Measurements from ENCODE around the gene CDC42SE2. TPM values are rescaled to one million over a fixed set of nuclear protein-coding genes. Genes with fewer than 3 reads are reported as not detected.

Gene CDC42SE2
- total and polyA plus RNA-seq, 2 of the 4 experiments (the other 2 are of a cell fraction): 12.5 to 19.4 TPM

GRCh38 chr5:131252824-131253171 lies 11.1 kb upstream of the CDC42SE2 start:
- intact Hi-C loops (cut with micrococcal nuclease): no loop called here

More at GRCh38 chr5:131252824-131253171, 11.1 kb upstream of the CDC42SE2 start:
- POLR2A ChIA-PET (ENCODE audit: unreplicated experiment): no interaction called here
- Histone ChIP-seq H3K79me1 (ENCODE audit: low read depth in 1 of 2, low read length in 2 of 2) (no peaks in the 10 kb centered on the region), H3K56ac (ENCODE audit: extremely low read depth, insufficient read depth, low read length) (no peak overlapping the region), H2AFZ (replicated peaks; ENCODE audit: low read length, poor library complexity) (no peak overlapping the region), H3K27me3 (ENCODE audit: control insufficient read depth, insufficient read depth, low read length) (no peaks in the 10 kb centered on the region), H4K8ac (ENCODE audit: low read depth in 2 of 2, low read length in 2 of 2) (no peak overlapping the region), H3K9me3 (ENCODE audit: control insufficient read depth, insufficient read depth, low read length) (no peaks in the 10 kb centered on the region), H2AK5ac (ENCODE audit: low read depth, low read length) (no peak overlapping the region), H4K5ac (ENCODE audit: low read depth, low read length) (no peak overlapping the region), H3K9ac (ENCODE audit: low read depth, low read length) (no peak overlapping the region), H3K18ac (ENCODE audit: low read depth, low read length) (no peak overlapping the region), H2BK15ac (ENCODE audit: low read depth, low read length) (no peak overlapping the region), H3K27ac (ENCODE audit: insufficient read depth, low read length) (no peak overlapping the region), H2BK120ac (ENCODE audit: low read depth, low read length) (no peak overlapping the region), H4K20me1 (ENCODE audit: insufficient read depth, low read length) (no peaks in the 10 kb centered on the region), H3K9me1 (ENCODE audit: insufficient read depth, low read length) (no peaks in the 10 kb centered on the region), H3K36me3 (ENCODE audit: control insufficient read depth, insufficient read depth, low read length) (no peaks in the 10 kb centered on the region), H3K4ac (ENCODE audit: low read depth, low read length) (no peak overlapping the region), H2BK20ac (ENCODE audit: low read depth, low read length) (no peak overlapping the region), H4K91ac (ENCODE audit: insufficient read depth, low read depth, low read length) (no peak overlapping the region), H2BK5ac (ENCODE audit: low read depth, low read length, poor library complexity, severe bottlenecking) (no peak overlapping the region), H3K14ac (replicated peaks; ENCODE audit: low read depth, low read length) (no peak overlapping the region), H3K4me2 (ENCODE audit: low read depth, low read length) (no peak overlapping the region), H3K4me1 (ENCODE audit: control insufficient read depth, insufficient read depth, low read length) (peaks cover 6% of the 10 kb centered on the region), H3K4me3 (ENCODE audit: insufficient read depth, low read depth, low read length) (no peak overlapping the region), H3K23ac (ENCODE audit: low read depth, low read length) (no peak overlapping the region), H2AK9ac (replicated peaks; ENCODE audit: low read depth, low read length, poor library complexity) (no peak overlapping the region)
- no peak for ATAC-seq (ENCODE audit: low read depth)
- TF ChIP-seq SMC3 (IDR thresholded peaks at IDR 0.05; ENCODE audit: low read depth, low read length) (no peak), USF2 (IDR thresholded peaks at IDR 0.05; ENCODE audit: low read depth, low read length) (no peak), CTCF (conservative IDR thresholded peaks at IDR 0.05; ENCODE audit: low read depth, low read length) (no peak), CEBPB (IDR thresholded peaks at IDR 0.05; ENCODE audit: low read depth, low read length) (no peak), RAD21 (IDR thresholded peaks at IDR 0.05; ENCODE audit: low read length) (no peak), FOS (IDR thresholded peaks at IDR 0.05; ENCODE audit: low read depth, low read length) (no peak), MAFK (IDR thresholded peaks at IDR 0.05; ENCODE audit: low read depth, low read length) (no peak), RFX5 (IDR thresholded peaks at IDR 0.05; ENCODE audit: low read depth, low read length) (no peak), MAZ (IDR thresholded peaks at IDR 0.05; ENCODE audit: borderline replicate concordance, low read depth, low read length) (no peak), RCOR1 (IDR thresholded peaks at IDR 0.05; ENCODE audit: insufficient replicate concordance, low read length) (no peak), BHLHE40 (IDR thresholded peaks at IDR 0.05; ENCODE audit: low read depth, low read length) (no peak), CHD1 (IDR thresholded peaks at IDR 0.05; ENCODE audit: low read depth, low read length) (no peak), NFE2L2 (IDR thresholded peaks at IDR 0.05; ENCODE audit: low read depth, low read length) (no peak), MXI1 (IDR thresholded peaks at IDR 0.05; ENCODE audit: borderline replicate concordance, low read depth, low read length) (no peak), ELK1 (IDR thresholded peaks at IDR 0.05; ENCODE audit: borderline replicate concordance, low read depth, low read length) (no peak), POLR2A (IDR thresholded peaks at IDR 0.05; ENCODE audit: low read depth, low read length) (no peak)
- no peak for DNase-seq
- CTCF ChIA-PET: interaction anchor here (0.6 kb wide), 1 partner anchor 949 kb away, joined by 3 read pairs; no protein-coding TSS in a partner anchor
- 100% methylated on average over 1 of the region's 6 CpGs; no CpG with 5 or more reads in 1 of the 2 experiments for WGBS, 2 experiments (ENCODE audit: extremely low coverage in 2 of 2, insufficient read length in 1 of 2)
- in situ Hi-C loops (cut with MboI; ENCODE audit: low sequenced_read_pairs) (no loop called here), dilution Hi-C loops (cut with HindIII; ENCODE audit: low sequenced_read_pairs, unreplicated experiment) (no loop called here)
- no TSS peak for BruUV-seq (replicated peaks)
